ENCODE results near the gene HAND2. TPM values are rescaled to one million over a fixed set of nuclear protein-coding genes. Genes with fewer than 3 reads are reported as not detected.

Gene HAND2
- total and polyA plus RNA-seq, 2 of the 8 experiments (the other 6 are each of a cell fraction or from before 2014, with no cell fraction given): 0.05 TPM; not detected in 1

GRCh38 chr4:173575482-173576152 is 45.6 kb upstream of the HAND2 start (continued):
- TF ChIP-seq, protein P1, sequence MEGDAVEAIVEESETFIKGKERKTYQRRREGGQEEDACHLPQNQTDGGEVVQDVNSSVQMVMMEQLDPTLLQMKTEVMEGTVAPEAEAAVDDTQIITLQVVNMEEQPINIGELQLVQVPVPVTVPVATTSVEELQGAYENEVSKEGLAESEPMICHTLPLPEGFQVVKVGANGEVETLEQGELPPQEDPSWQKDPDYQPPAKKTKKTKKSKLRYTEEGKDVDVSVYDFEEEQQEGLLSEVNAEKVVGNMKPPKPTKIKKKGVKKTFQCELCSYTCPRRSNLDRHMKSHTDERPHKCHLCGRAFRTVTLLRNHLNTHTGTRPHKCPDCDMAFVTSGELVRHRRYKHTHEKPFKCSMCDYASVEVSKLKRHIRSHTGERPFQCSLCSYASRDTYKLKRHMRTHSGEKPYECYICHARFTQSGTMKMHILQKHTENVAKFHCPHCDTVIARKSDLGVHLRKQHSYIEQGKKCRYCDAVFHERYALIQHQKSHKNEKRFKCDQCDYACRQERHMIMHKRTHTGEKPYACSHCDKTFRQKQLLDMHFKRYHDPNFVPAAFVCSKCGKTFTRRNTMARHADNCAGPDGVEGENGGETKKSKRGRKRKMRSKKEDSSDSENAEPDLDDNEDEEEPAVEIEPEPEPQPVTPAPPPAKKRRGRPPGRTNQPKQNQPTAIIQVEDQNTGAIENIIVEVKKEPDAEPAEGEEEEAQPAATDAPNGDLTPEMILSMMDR (IDR thresholded peaks at IDR 0.05; ENCODE audit: control extremely low read depth in 1 of 3, insufficient read depth in 1 of 3, low read depth in 1 of 3, low read length in 3 of 3): no peak
- TF ChIP-seq, protein P2, sequence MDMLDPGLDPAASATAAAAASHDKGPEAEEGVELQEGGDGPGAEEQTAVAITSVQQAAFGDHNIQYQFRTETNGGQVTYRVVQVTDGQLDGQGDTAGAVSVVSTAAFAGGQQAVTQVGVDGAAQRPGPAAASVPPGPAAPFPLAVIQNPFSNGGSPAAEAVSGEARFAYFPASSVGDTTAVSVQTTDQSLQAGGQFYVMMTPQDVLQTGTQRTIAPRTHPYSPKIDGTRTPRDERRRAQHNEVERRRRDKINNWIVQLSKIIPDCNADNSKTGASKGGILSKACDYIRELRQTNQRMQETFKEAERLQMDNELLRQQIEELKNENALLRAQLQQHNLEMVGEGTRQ (IDR thresholded peaks at IDR 0.05; ENCODE audit: low read length): no peak
- TF ChIP-seq KDM4A (IDR thresholded peaks at IDR 0.05; ENCODE audit: low read depth, low read length, severe bottlenecking) (no peak), CEBPB (IDR thresholded peaks at IDR 0.05; ENCODE audit: low read depth, low read length) (no peak), CBX5 (IDR thresholded peaks at IDR 0.05; ENCODE audit: low read depth, low read length) (no peak)
